Measurements from ENCODE around the gene ITGB3BP. TPM values are rescaled to one million over a fixed set of nuclear protein-coding genes. Genes with fewer than 3 reads are reported as not detected.

ITGB3BP gene
- polyA plus RNA-seq, 2 of the 4 experiments (the other 2 are of a cell fraction), result 31.6 to 45.8 TPM

GRCh38 chr1:63569640-63570316 is 46.8 kb upstream of the ITGB3BP start:
- no peak for TF ChIP-seq ZNF302 (CRISPR knock-in tag; IDR thresholded peaks at IDR 0.05)

GRCh38 chr1:63569068-63569467 is 46.0 kb upstream of the ITGB3BP start:
- no peaks in the 10 kb centered on the region for H3K9me3 ChIP-seq
- no peak for ATAC-seq
- 91% methylated on average over 4 of the region's 4 CpGs for WGBS (ENCODE audit: missing lambda C conversion rate)
- no peak overlapping the region for H3K27ac ChIP-seq
- no peak for FAIRE-seq
- H3K4me1 ChIP-seq, result no peaks in the 10 kb centered on the region
- ChIA-PET POLR2A (no interaction called here), CTCF (interaction anchor here (2.3 kb wide), 1 partner anchor 12 kb away, joined by 9 read pairs; no protein-coding TSS in a partner anchor)
- H3K4me3 ChIP-seq, result no peak overlapping the region
- TF ChIP-seq KDM5A (IDR thresholded peaks at IDR 0.05), result no peak
- TF ChIP-seq HOXA7 (CRISPR knock-in tag; IDR thresholded peaks at IDR 0.05), result no peak
- TF ChIP-seq, protein P1, sequence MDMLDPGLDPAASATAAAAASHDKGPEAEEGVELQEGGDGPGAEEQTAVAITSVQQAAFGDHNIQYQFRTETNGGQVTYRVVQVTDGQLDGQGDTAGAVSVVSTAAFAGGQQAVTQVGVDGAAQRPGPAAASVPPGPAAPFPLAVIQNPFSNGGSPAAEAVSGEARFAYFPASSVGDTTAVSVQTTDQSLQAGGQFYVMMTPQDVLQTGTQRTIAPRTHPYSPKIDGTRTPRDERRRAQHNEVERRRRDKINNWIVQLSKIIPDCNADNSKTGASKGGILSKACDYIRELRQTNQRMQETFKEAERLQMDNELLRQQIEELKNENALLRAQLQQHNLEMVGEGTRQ (IDR thresholded peaks at IDR 0.05), result no peak
- no peak for TF ChIP-seq GATA3 (IDR thresholded peaks at IDR 0.05; ENCODE audit: borderline replicate concordance)
- TF ChIP-seq, protein P2, sequence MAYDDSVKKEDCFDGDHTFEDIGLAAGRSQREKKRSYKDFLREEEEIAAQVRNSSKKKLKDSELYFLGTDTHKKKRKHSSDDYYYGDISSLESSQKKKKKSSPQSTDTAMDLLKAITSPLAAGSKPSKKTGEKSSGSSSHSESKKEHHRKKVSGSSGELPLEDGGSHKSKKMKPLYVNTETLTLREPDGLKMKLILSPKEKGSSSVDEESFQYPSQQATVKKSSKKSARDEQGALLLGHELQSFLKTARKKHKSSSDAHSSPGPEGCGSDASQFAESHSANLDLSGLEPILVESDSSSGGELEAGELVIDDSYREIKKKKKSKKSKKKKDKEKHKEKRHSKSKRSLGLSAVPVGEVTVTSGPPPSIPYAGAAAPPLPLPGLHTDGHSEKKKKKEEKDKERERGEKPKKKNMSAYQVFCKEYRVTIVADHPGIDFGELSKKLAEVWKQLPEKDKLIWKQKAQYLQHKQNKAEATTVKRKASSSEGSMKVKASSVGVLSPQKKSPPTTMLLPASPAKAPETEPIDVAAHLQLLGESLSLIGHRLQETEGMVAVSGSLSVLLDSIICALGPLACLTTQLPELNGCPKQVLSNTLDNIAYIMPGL (CRISPR knock-in tag; IDR thresholded peaks at IDR 0.05; ENCODE audit: borderline replicate concordance), result no peak
- no peak for TF ChIP-seq FOSB (CRISPR knock-in tag; IDR thresholded peaks at IDR 0.05)
- TF ChIP-seq, protein P3, sequence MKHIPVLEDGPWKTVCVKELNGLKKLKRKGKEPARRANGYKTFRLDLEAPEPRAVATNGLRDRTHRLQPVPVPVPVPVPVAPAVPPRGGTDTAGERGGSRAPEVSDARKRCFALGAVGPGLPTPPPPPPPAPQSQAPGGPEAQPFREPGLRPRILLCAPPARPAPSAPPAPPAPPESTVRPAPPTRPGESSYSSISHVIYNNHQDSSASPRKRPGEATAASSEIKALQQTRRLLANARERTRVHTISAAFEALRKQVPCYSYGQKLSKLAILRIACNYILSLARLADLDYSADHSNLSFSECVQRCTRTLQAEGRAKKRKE (CRISPR knock-in tag; IDR thresholded peaks at IDR 0.05; ENCODE audit: low read depth), result no peak
- TF ChIP-seq MAFK (IDR thresholded peaks at IDR 0.05; ENCODE audit: partially characterized antibody), result no peak
- TF ChIP-seq NPAS2 (CRISPR knock-in tag; IDR thresholded peaks at IDR 0.05; ENCODE audit: borderline replicate concordance), result no peak
- TF ChIP-seq HEYL (CRISPR knock-in tag; IDR thresholded peaks at IDR 0.05), result no peak
- TF ChIP-seq NR3C1 (IDR thresholded peaks at IDR 0.05), result no peak
- no peak for TF ChIP-seq MAX (IDR thresholded peaks at IDR 0.05)
- TF ChIP-seq ZSCAN20 (CRISPR knock-in tag; IDR thresholded peaks at IDR 0.05), result no peak
- TF ChIP-seq CEBPB (IDR thresholded peaks at IDR 0.05), result no peak
- no peak for TF ChIP-seq CHD4 (IDR thresholded peaks at IDR 0.05; ENCODE audit: borderline replicate concordance)
- no peak for TF ChIP-seq JUNB (IDR thresholded peaks at IDR 0.05)
- H3K4me2 ChIP-seq, result no peak overlapping the region
- DNase-seq (ENCODE audit: low read depth in 1 of 2, low spot score in 1 of 2), result no peak

More at GRCh38 chr1:63569640-63570316, 46.8 kb upstream of the ITGB3BP start:
- no peak overlapping the region for H3K27ac ChIP-seq
- DNase-seq (ENCODE audit: low read depth in 1 of 2, low spot score in 1 of 2), result no peak
- no peaks in the 10 kb centered on the region for H3K9me3 ChIP-seq
- no peak for FAIRE-seq
- POLR2A ChIA-PET, result no interaction called here
- no peak overlapping the region for H3K4me2 ChIP-seq
- WGBS (ENCODE audit: missing lambda C conversion rate), result 81% methylated on average over 3 of the region's 3 CpGs
- H3K4me1 ChIP-seq, result no peaks in the 10 kb centered on the region
- CTCF ChIA-PET, result no interaction called here
- H3K4me3 ChIP-seq, result no peak overlapping the region
- no peak for ATAC-seq

GRCh38 chr1:63563745-63564144 is 40.7 kb upstream of the ITGB3BP start:
- Histone ChIP-seq H3K4me2 (no peak overlapping the region), H3K4me3 (no peak overlapping the region), H3K9me3 (no peaks in the 10 kb centered on the region), H3K27ac (no peak overlapping the region), H3K4me1 (no peaks in the 10 kb centered on the region)
- FAIRE-seq (no peak), DNase-seq (ENCODE audit: low read depth in 1 of 2, low spot score in 1 of 2) (no peak), ATAC-seq (no peak)
- TF ChIP-seq, protein P2 (CRISPR knock-in tag; IDR thresholded peaks at IDR 0.05; ENCODE audit: borderline replicate concordance), result no peak
- no peak for TF ChIP-seq EHF (CRISPR knock-in tag; IDR thresholded peaks at IDR 0.05)
- TF ChIP-seq CEBPB (IDR thresholded peaks at IDR 0.05), result no peak
- TF ChIP-seq JUN (IDR thresholded peaks at IDR 0.05), result no peak
- no peak for TF ChIP-seq SREBF2 (IDR thresholded peaks at IDR 0.05)
- no peak for TF ChIP-seq TP53 (CRISPR knock-in tag; IDR thresholded peaks at IDR 0.05)
- CTCF ChIA-PET, result no interaction called here
- POLR2A ChIA-PET, result interaction anchor here (0.5 kb wide), 1 partner anchor 270 kb away, joined by 6 read pairs; no protein-coding TSS in a partner anchor
